Prostate gland (tissue), 2 donors: ENCODE measurements around the gene KRT13. TPM values are rescaled to one million over a fixed set of nuclear protein-coding genes. Genes with fewer than 3 reads are reported as not detected.

Experiments used
- DNase-seq: peaks from one replicate; pipeline ENCODE4 v3.0.0-alpha.2; 2019; ENCODE audit warnings: low spot score
- H3K27ac ChIP-seq, 2 donors: fragments of 200-600 bp; sonication (generic); 2 replicates each; pipeline ENCODE4 v1.5.1; 2017 to 2019
- H3K27me3 ChIP-seq: fragments of 200-600 bp; sonication (generic); replicated peaks from 2 replicates; pipeline ENCODE4 v1.5.1; 2019; ENCODE audit not compliant: insufficient read depth
- H3K36me3 ChIP-seq, 2 donors: fragments of 200-600 bp; sonication (generic); 1 replicate in 1 of 2; 2 replicates in 1 of 2; pipeline versions ENCODE4 v1.5.1 to v1.8.1; 2017 to 2019
- H3K4me1 ChIP-seq: fragments of 200-600 bp; sonication (generic); replicated peaks from 2 replicates; pipeline ENCODE4 v1.5.1; 2019
- H3K4me3 ChIP-seq, 2 donors: fragments of 200-600 bp; sonication (generic); 2 replicates each; pipeline ENCODE4 v1.5.1; 2017 to 2019
- H3K9me3 ChIP-seq: fragments of 200-600 bp; sonication (generic); 2 replicates; pipeline ENCODE4 v1.5.1; 2017
- POLR2A ChIP-seq: fragments of 450-650 bp; IDR thresholded peaks from one replicate; pipeline ENCODE4 v1.6.1; 2016; ENCODE audit warnings: antibody characterized with exemption, mild to moderate bottlenecking
- POLR2AphosphoS5 ChIP-seq: sonication (generic); formaldehyde crosslinking; IDR thresholded peaks from one replicate; pipeline ENCODE4 v1.6.1; 2017; ENCODE audit warnings: antibody characterized with exemption
- WGBS: methylation state at CpG from one replicate; pipeline ENCODE4 v1.1.5; 2018; 5-methylcytosine and 5-hydroxymethylcytosine counted together
- intact Hi-C: fragments of 100-400 bp; cut with DNase I; formaldehyde crosslinking; loops from one replicate; pipeline ENCODE4 v1.14.2; 2022
- total RNA-seq, 2 donors: library from RNA; depleted of rRNA; stranded (reverse); fragments of >200 nt; gene quantifications; one replicate each; pipeline ENCODE4 v1.1.0, GENCODE V29; 2016
- TF ChIP-seq, protein P1 (sequence below), 4 experiments: fragments of 200-600 bp in 2 of 4; fragments of 450-650 bp in 2 of 4; sonication (generic) in 2 of 4; IDR thresholded peaks; 1 replicate in 3 of 4; 2 replicates in 1 of 4; pipeline ENCODE4 v1.5.1; 2016 to 2019; ENCODE audit warnings: antibody characterized with exemption in 4 of 4, mild to moderate bottlenecking in 2 of 4, moderate library complexity in 2 of 4

Gene KRT13
- total RNA-seq = 10 to 100 TPM; 38.4 to 62.7 TPM

DNA sequence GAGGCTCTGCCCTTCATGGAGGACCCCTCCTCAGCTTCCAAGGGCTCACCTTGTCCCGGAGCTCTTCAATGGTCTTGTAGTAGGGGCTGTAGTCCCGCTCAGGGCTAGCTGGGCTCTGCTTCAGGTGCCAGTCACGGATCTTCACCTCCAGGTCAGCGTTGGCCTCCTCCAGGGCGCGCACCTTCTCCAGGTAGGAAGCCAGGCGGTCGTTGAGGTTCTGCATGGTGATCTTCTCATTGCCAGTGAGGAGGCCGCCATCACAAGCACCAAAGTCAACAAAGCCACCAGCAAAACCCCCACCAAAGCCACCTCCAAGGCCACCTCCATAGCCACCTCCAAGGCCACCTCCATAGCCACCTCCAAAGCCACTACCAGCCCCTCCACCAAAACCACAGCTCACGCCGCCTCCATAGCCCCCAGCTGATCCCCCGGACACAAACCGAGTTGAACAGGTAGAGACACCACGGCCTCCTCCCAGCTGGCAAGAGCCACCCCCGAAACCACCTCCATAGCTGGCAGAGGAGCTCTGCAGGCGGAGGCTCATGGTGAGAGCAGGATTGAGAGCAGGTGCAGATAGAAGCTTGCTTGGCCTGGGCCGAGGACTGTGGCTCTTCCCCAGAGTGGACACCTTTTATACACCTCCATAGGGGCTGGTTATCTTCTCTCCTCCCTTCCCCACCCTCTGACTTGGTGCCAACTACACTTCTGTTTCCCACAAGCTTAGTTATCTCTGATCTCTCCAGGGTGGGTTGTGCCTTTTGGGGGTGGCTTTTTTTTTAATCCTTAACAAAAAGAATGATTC lies at the start of gene KRT13:
Gene KRT13 (minus strand): TSS at position 606 of the 802 bp plus-strand sequence. CDS start 62 bp downstream, at position 544.
- H3K27ac ChIP-seq = no peak within 1 kb of the TSS
- TF ChIP-seq POLR2A (no peak), POLR2AphosphoS5 (no peak)
- TF ChIP-seq, protein P1, sequence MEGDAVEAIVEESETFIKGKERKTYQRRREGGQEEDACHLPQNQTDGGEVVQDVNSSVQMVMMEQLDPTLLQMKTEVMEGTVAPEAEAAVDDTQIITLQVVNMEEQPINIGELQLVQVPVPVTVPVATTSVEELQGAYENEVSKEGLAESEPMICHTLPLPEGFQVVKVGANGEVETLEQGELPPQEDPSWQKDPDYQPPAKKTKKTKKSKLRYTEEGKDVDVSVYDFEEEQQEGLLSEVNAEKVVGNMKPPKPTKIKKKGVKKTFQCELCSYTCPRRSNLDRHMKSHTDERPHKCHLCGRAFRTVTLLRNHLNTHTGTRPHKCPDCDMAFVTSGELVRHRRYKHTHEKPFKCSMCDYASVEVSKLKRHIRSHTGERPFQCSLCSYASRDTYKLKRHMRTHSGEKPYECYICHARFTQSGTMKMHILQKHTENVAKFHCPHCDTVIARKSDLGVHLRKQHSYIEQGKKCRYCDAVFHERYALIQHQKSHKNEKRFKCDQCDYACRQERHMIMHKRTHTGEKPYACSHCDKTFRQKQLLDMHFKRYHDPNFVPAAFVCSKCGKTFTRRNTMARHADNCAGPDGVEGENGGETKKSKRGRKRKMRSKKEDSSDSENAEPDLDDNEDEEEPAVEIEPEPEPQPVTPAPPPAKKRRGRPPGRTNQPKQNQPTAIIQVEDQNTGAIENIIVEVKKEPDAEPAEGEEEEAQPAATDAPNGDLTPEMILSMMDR (IDR thresholded peaks at IDR 0.05) = no peak
- DNase-seq = no peak
- no peaks in the 10 kb centered on the region for H3K9me3 ChIP-seq
- H3K36me3 ChIP-seq = no peaks in the 10 kb centered on the region
- no peaks in the 10 kb centered on the region for H3K27me3 ChIP-seq
- no peak within 1 kb of the TSS for H3K4me3 ChIP-seq
- intact Hi-C loops = loop anchor here (5.0 kb wide), 1 partner anchor 43 kb away; no protein-coding TSS in a partner anchor
- no peaks in the 10 kb centered on the region for H3K4me1 ChIP-seq
- 79% methylated on average over 17 of the region's 17 CpGs for WGBS

DNA sequence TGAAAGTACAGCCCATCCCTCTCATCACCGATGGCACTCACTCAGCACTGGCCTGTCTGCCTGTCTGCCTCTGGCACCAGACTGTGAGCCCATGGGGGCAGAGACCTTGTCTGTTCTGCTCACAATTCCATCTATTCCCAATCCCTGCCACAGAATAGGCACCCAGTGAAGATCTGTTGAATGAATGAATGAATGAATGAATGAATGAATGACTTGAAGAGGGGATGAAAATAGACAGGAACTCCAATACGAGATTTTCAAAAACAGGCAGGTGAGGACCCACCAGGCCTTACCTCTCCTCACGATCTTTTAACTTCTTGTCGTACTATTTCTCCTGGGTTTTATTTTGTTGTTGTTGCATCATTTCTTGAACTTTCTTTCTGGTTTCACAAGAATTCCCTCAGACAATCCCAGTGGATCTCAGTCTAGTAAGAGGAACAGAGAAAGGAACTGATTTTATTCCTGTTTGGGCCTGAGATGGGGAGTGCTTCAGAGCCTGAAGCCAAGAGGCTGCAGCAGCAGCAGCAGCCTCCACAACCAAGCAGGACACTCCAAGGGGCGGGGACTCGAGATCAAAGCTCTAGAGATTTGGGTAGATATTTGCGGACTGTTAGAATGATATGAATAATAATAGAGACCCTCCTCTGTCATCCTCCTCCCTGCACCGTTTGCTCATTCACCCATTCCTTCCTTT lies 48.7 kb upstream of the KRT13 start:
- Histone ChIP-seq H3K27ac (no peak overlapping the region), H3K27me3 (no peaks in the 10 kb centered on the region), H3K4me1 (peaks cover under 1% of the 10 kb centered on the region), H3K36me3 (no peaks in the 10 kb centered on the region), H3K9me3 (no peaks in the 10 kb centered on the region), H3K4me3 (no peak overlapping the region)
- DNase-seq = no peak
- intact Hi-C loops = loop anchor here (5.0 kb wide), 1 partner anchor 108 kb away; no protein-coding TSS in a partner anchor
- TF ChIP-seq, protein P1 (IDR thresholded peaks at IDR 0.05) = no peak
- TF ChIP-seq POLR2AphosphoS5 (no peak), POLR2A (no peak)
- WGBS = 67% methylated on average over 8 of the region's 8 CpGs

DNA sequence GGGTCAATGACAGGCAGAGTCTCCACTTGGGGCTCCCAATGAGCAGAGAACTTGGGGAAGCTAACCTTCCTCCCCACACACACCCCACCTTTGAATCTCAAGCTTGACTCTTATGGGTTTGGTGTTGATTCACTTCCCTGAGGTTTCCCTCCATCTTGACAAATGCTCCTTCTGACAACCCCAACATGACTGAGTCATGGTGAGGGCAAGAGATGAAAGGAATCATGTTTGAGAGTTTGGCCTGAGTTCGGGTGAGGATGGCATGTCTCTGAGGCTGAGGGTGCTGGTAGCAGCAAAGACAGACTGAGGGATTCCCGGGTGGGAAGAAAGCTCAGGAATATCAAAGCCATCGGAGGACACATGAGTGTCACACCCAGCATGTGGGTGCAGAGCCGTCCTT lies 47.8 kb upstream of the KRT13 start:
- no peaks in the 10 kb centered on the region for H3K27me3 ChIP-seq
- H3K4me3 ChIP-seq = no peak overlapping the region
- DNase-seq = no peak
- TF ChIP-seq POLR2AphosphoS5 = no peak
- TF ChIP-seq, protein P1 (IDR thresholded peaks at IDR 0.05) = no peak
- TF ChIP-seq POLR2A = no peak
- H3K9me3 ChIP-seq = no peaks in the 10 kb centered on the region
- peaks cover 8% of the 10 kb centered on the region for H3K4me1 ChIP-seq
- intact Hi-C loops = loop anchor here (5.0 kb wide), 1 partner anchor 109 kb away; no protein-coding TSS in a partner anchor
- H3K36me3 ChIP-seq = no peaks in the 10 kb centered on the region
- no peak overlapping the region for H3K27ac ChIP-seq
- 83% methylated on average over 4 of the region's 4 CpGs for WGBS

DNA sequence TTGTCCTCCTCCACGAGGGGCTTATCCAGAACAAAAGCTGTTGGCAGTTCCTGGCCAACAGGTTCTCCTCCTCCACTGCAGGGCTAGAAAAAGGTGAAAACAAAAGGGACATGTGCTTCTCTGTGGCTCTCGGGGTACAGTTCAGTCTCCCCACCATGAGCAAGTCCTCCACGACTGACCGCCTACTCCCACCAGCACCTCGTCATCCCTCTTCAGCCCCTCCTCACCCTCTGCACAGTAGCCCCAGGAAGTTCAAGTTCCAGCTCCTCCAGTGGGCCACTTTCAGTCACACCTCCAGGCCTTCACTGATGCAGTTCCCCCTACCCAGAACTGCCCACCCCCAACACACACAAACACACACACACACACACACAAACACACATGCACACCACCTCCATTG lies 47.0 kb upstream of the KRT13 start:
- TF ChIP-seq POLR2AphosphoS5 = no peak
- no peak for TF ChIP-seq POLR2A
- TF ChIP-seq, protein P1 (IDR thresholded peaks at IDR 0.05) = no peak
- no peaks in the 10 kb centered on the region for H3K27me3 ChIP-seq
- H3K4me3 ChIP-seq = no peak overlapping the region
- 86% methylated on average over 5 of the region's 5 CpGs for WGBS
- H3K9me3 ChIP-seq = no peaks in the 10 kb centered on the region
- DNase-seq = no peak
- no peak overlapping the region for H3K27ac ChIP-seq
- intact Hi-C loops = loop anchor here (5.0 kb wide), 1 partner anchor 110 kb away; no protein-coding TSS in a partner anchor
- no peaks in the 10 kb centered on the region for H3K36me3 ChIP-seq
- peaks cover 8% of the 10 kb centered on the region for H3K4me1 ChIP-seq
